GM21717 (cell line): ENCODE measurements around the gene INAVA.

ENCODE experiments used
- ATAC-seq: cut with Tn5 transposase; IDR thresholded peaks from one replicate; pipeline ENCODE4 v1.9.1; 2021; ENCODE audit warnings: mild to moderate bottlenecking, moderate library complexity; ENCODE audit not compliant: unreplicated experiment

The INAVA gene

GRCh38 chr1:200894712-200895442 is at the start of gene INAVA:
INAVA (plus strand) TSS chr1:200894900; CDS start chr1:200898401, 3,501 bp downstream.
- ATAC-seq, result no peak

- no peak for ATAC-seq
Measured at GRCh38 chr1:200845360-200845759, 49.3 kb upstream of the INAVA start.

- ATAC-seq, result no peak
Measured at GRCh38 chr1:200846398-200846797, 48.3 kb upstream of the INAVA start.

- no peak for ATAC-seq
Measured at GRCh38 chr1:200849430-200849829, 45.3 kb upstream of the INAVA start.

- no peak for ATAC-seq
Measured at GRCh38 chr1:200850554-200850953, 44.1 kb upstream of the INAVA start.

GRCh38 chr1:200856716-200857357 is 37.9 kb upstream of the INAVA start:
- no peak for ATAC-seq

GRCh38 chr1:200857804-200858203 is 36.9 kb upstream of the INAVA start:
- ATAC-seq, result no peak

- ATAC-seq, result no peak
Measured at GRCh38 chr1:200861937-200862647, 32.6 kb upstream of the INAVA start.

GRCh38 chr1:200862713-200863415 is 31.8 kb upstream of the INAVA start:
- no peak for ATAC-seq

GRCh38 chr1:200866116-200866515 is 28.6 kb upstream of the INAVA start:
- ATAC-seq, result no peak

- ATAC-seq, result peak; percentile 86
Measured at GRCh38 chr1:200866521-200866920, 28.2 kb upstream of the INAVA start.

- ATAC-seq, result peak; percentile 1
Measured at GRCh38 chr1:200867018-200867811, 27.5 kb upstream of the INAVA start.

GRCh38 chr1:200869376-200869752 is 25.3 kb upstream of the INAVA start:
- peak; percentile 0 for ATAC-seq

GRCh38 chr1:200869753-200870391 is 24.8 kb upstream of the INAVA start:
- ATAC-seq, result peak; percentile 64

GRCh38 chr1:200872446-200873115 is 22.1 kb upstream of the INAVA start, which contains the start of gene GPR25:
GPR25 (plus strand) TSS chr1:200872981; CDS start chr1:200873038, 57 bp downstream.
- ATAC-seq, result no peak

- no peak for ATAC-seq
Measured at GRCh38 chr1:200873116-200873670, 21.5 kb upstream of the INAVA start.

GRCh38 chr1:200873671-200874397 is 20.9 kb upstream of the INAVA start:
- ATAC-seq, result no peak

- no peak for ATAC-seq
Measured at GRCh38 chr1:200874694-200875093, 20.0 kb upstream of the INAVA start.
